ENCODE measurements around the gene GJC2. TPM values are rescaled to one million over a fixed set of nuclear protein-coding genes. Genes with fewer than 3 reads are reported as not detected.

The GJC2 gene
- total RNA-seq, 4 donors from 2014 or later: 0.20 to 7.1 (median 1.4) TPM

DNA sequence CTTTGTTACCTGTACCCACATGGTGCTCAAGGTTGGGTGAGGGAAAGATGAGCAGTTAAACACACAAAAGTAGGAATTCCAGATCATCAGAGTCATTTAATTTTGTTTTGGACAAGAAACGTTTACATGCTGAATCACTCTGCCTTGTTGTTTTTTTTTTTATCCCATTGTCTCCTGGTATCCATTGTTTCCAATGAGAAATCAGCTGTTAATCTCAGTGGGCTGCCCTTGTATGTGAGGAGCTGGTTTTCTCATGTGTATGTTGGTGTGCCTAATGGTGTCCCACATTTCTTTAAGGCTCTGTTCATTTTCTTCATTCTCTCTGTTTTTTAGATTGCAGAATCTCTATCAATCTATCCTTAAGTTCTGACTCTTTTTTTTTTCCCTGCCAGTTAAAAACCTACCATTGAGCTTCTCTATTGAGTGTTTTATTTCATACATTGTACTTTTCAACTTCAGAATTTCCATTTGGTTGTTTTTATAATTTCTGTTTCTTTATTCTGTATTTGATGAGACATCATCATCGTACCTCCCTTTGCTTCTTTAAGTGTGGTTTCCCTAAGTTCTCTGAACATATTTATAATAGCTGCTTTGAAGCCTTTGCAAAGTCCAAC is 49.4 kb downstream of the GJC2 start:
- in situ Hi-C loops (cut with MboI; ENCODE audit: low pct_ligation_motif_present in 1 of 4, low pct_unique_long_range_greater_than_20kb in 1 of 4, low sequenced_read_pairs in 3 of 4) (no loop called here), intact Hi-C loops (cut with DNase I; ENCODE audit: low total_unique reads) (no loop called here)
- 64 to 70% methylated on average over 2 of the region's 2 CpGs for WGBS, 2 donors (ENCODE audit: low coverage in 1 of 2)
- H3K9me3 ChIP-seq: peaks cover 14 to 15% of the 10 kb centered on the region in 2 donors
- H3K36me3 ChIP-seq: no peaks in the 10 kb centered on the region
- no peaks in the 10 kb centered on the region for H3K27me3 ChIP-seq
- TF ChIP-seq POLR2A (IDR thresholded peaks at IDR 0.05): no peak
- no peak for TF ChIP-seq POLR2AphosphoS5 (IDR thresholded peaks at IDR 0.05)
- TF ChIP-seq, protein P1, sequence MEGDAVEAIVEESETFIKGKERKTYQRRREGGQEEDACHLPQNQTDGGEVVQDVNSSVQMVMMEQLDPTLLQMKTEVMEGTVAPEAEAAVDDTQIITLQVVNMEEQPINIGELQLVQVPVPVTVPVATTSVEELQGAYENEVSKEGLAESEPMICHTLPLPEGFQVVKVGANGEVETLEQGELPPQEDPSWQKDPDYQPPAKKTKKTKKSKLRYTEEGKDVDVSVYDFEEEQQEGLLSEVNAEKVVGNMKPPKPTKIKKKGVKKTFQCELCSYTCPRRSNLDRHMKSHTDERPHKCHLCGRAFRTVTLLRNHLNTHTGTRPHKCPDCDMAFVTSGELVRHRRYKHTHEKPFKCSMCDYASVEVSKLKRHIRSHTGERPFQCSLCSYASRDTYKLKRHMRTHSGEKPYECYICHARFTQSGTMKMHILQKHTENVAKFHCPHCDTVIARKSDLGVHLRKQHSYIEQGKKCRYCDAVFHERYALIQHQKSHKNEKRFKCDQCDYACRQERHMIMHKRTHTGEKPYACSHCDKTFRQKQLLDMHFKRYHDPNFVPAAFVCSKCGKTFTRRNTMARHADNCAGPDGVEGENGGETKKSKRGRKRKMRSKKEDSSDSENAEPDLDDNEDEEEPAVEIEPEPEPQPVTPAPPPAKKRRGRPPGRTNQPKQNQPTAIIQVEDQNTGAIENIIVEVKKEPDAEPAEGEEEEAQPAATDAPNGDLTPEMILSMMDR (IDR thresholded peaks at IDR 0.05): no peak
- no peak for TF ChIP-seq EP300 (IDR thresholded peaks at IDR 0.05; ENCODE audit: low read depth)
- no peak overlapping the region for H3K27ac ChIP-seq
- no peak overlapping the region for H3K4me3 ChIP-seq
- DNase-seq: no peak
- H3K4me1 ChIP-seq: no peaks in the 10 kb centered on the region

DNA sequence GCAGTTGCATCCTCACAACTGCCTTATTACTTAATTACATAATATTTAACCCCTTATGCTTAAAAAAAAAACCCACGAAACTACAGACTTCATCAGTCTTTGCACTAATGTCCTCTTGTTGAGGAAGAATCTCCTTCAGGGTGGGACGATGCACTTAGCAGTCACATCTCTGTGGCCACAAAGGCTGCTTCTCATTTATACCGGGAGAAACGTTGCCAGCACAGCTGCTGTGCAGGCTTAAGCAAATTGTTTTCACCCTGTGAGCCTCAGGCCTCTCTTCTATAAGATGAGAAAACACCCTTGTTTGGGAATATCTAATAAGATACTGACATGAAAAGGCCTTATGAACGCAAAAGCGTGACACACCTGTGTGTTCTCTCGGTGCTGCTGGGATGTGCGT is 55.2 kb downstream of the GJC2 start:
- no peak for DNase-seq
- no peak for TF ChIP-seq POLR2AphosphoS5 (IDR thresholded peaks at IDR 0.05)
- no peak for TF ChIP-seq POLR2A (IDR thresholded peaks at IDR 0.05)
- TF ChIP-seq, protein P1 (IDR thresholded peaks at IDR 0.05): no peak
- TF ChIP-seq EP300 (IDR thresholded peaks at IDR 0.05; ENCODE audit: low read depth): no peak
- Histone ChIP-seq H3K9me3 (no peaks in the 10 kb centered on the region), H3K27ac (no peak overlapping the region), H3K4me1 (no peaks in the 10 kb centered on the region), H3K4me3 (no peak overlapping the region), H3K27me3 (peaks cover 20% of the 10 kb centered on the region), H3K36me3 (no peaks in the 10 kb centered on the region)
- intact Hi-C loops (cut with DNase I; ENCODE audit: low total_unique reads): no loop called here
- in situ Hi-C loops (cut with MboI; ENCODE audit: low pct_ligation_motif_present in 1 of 4, low pct_unique_long_range_greater_than_20kb in 1 of 4, low sequenced_read_pairs in 3 of 4): no loop called here
- 43 to 45% methylated on average over 1 to 8 of the region's 8 CpGs for WGBS, 2 donors (ENCODE audit: low coverage in 1 of 2)

DNA sequence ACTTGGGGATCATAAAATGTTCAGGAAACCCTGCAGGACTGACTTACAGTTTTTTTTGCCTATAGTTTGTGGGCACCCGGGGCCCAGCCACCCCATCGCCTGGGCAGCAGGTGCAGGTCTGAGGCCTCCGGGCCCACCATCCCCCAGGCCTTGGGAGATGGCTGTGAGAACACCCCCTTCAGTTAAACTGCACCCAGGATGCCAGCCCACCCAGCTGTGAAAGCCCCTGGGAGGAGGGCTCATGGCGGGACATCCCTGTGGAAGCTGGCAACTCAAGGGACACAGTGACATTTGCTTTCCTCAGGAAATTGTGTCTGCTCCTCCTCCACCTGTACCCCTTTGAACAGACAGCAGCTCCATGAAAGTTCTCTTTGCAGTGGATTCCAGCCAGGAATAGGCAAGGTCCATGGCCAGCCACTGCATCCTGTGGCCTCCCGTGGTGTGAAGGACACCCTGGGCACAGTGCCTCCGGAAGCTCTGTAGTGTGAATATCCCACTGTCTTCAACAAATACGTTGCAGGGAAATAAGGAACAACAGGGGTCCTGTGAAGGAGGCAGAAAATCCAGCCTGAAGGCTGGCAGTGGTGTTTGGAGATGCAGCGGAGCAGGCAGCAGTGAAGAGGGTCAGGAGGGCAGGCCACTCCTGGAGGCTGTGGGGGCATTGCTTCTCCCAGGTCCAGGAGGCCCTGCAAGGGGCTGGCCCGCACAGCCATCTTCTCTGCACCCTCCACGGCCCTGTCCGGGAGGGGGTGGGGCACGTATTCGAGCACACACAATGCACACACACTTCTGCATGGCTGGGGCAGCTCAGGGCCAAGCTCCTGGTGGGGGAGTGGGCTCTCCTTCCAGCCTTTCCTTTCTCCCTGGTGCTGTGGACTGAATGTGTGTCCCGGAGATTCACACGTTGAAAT is 56.1 kb downstream of the GJC2 start:
- intact Hi-C loops (cut with DNase I; ENCODE audit: low total_unique reads): no loop called here
- H3K27ac ChIP-seq: no peak overlapping the region
- H3K36me3 ChIP-seq: no peaks in the 10 kb centered on the region
- 41% methylated on average over 15 of the region's 15 CpGs; no CpG with 5 or more reads in 1 of the 2 donors for WGBS, 2 donors (ENCODE audit: low coverage in 1 of 2)
- DNase-seq: no peak
- TF ChIP-seq POLR2A (IDR thresholded peaks at IDR 0.05) (no peak), EP300 (IDR thresholded peaks at IDR 0.05; ENCODE audit: low read depth) (no peak), POLR2AphosphoS5 (IDR thresholded peaks at IDR 0.05) (no peak)
- TF ChIP-seq, protein P1 (IDR thresholded peaks at IDR 0.05): no peak
- peaks cover 20% of the 10 kb centered on the region for H3K27me3 ChIP-seq
- H3K4me3 ChIP-seq: no peak overlapping the region
- no peaks in the 10 kb centered on the region for H3K4me1 ChIP-seq
- in situ Hi-C loops (cut with MboI; ENCODE audit: low pct_ligation_motif_present in 1 of 4, low pct_unique_long_range_greater_than_20kb in 1 of 4, low sequenced_read_pairs in 3 of 4): no loop called here
- H3K9me3 ChIP-seq: no peaks in the 10 kb centered on the region

DNA sequence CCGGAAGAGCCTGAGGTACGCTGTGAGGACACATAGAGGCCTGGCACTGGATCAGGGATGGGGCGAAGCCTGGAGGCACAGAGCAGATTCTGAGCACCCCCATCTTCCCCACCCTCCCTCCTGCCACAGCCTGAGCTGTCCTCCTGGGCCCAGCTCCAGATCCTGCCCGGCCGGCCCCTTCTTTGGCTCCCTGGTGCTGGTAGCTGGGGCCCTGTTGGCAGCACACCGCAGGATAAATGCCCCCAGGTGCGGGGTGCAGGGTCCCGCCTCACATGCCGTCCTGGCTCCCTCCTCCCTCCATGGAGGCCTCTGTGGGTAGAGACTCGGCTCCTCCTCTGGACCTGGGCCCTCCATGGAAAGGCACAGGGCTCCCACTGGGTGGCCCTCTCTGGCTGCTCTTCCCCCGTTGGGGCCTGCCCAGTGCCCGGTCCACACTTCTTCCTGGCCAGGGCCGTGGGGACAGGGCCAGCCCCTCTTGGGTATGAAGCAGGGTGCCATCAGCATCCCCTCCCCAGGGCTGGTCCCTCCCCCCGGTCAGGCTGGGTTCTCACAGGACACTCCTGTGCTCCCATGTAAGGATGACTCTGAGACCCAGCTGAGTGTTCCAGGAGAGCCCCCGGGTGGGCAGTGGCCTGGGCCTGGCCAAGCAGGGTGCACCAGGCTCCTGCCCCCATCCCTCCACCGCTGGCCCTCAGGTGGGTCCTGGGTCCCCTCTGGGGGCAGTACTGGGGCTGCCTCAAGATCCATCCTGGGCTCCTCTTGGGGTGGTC is 57.0 kb downstream of the GJC2 start:
- peaks cover 20% of the 10 kb centered on the region for H3K27me3 ChIP-seq
- DNase-seq: no peak
- in situ Hi-C loops (cut with MboI; ENCODE audit: low pct_ligation_motif_present in 1 of 4, low pct_unique_long_range_greater_than_20kb in 1 of 4, low sequenced_read_pairs in 3 of 4): no loop called here
- intact Hi-C loops (cut with DNase I; ENCODE audit: low total_unique reads): no loop called here
- 63% methylated on average over 13 of the region's 16 CpGs; no CpG with 5 or more reads in 1 of the 2 donors for WGBS, 2 donors (ENCODE audit: low coverage in 1 of 2)
- H3K9me3 ChIP-seq: no peaks in the 10 kb centered on the region
- no peak overlapping the region for H3K27ac ChIP-seq
- H3K4me3 ChIP-seq: no peak overlapping the region
- TF ChIP-seq EP300 (IDR thresholded peaks at IDR 0.05; ENCODE audit: low read depth) (no peak), POLR2AphosphoS5 (IDR thresholded peaks at IDR 0.05) (no peak), POLR2A (IDR thresholded peaks at IDR 0.05) (no peak)
- TF ChIP-seq, protein P1 (IDR thresholded peaks at IDR 0.05): no peak
- H3K4me1 ChIP-seq: no peaks in the 10 kb centered on the region
- no peaks in the 10 kb centered on the region for H3K36me3 ChIP-seq
